Muscle layer of duodenum (tissue), 2 donors: Measurements from ENCODE around the gene NR3C2.
A peak's percentile ranks its signal among the peaks of the same experiment; 100 is the strongest.

Source experiments
- H3K27ac ChIP-seq: one replicate; pipeline ENCODE4 v1.7.0; 2013; ENCODE audit warnings: mild to moderate bottlenecking, low read length
- H3K27me3 ChIP-seq: one replicate; pipeline ENCODE4 v1.7.0; 2013; ENCODE audit warnings: low read depth, mild to moderate bottlenecking, control low read depth, low read length
- H3K36me3 ChIP-seq, 2 donors: one replicate each; pipeline ENCODE4 v1.7.0; 2013; ENCODE audit warnings: low read length in 2 of 2, control low read depth in 1 of 2, mild to moderate bottlenecking in 1 of 2; ENCODE audit not compliant: insufficient read depth in 2 of 2, control insufficient read depth in 1 of 2
- H3K4me1 ChIP-seq, 2 donors: one replicate each; pipeline ENCODE4 v1.7.0; 2013; ENCODE audit warnings: low read length in 2 of 2, mild to moderate bottlenecking in 2 of 2, control low read depth in 1 of 2, moderate library complexity in 1 of 2; ENCODE audit not compliant: insufficient read depth in 2 of 2, control insufficient read depth in 1 of 2
- H3K4me3 ChIP-seq, 2 donors: one replicate each; pipeline ENCODE4 v1.7.0; 2013; ENCODE audit warnings: low read length in 2 of 2, low read depth in 1 of 2, mild to moderate bottlenecking in 1 of 2
- H3K9me3 ChIP-seq, 2 donors: one replicate each; pipeline ENCODE4 v1.7.0; 2013; ENCODE audit warnings: low read length in 2 of 2, control low read depth in 1 of 2, mild to moderate bottlenecking in 1 of 2; ENCODE audit not compliant: control insufficient read depth in 1 of 2
- donor health status: healthy.

The NR3C2 gene

GRCh38 chr4:148445860-148446330, 3.7 kb upstream of the NR3C2 start:
- Histone ChIP-seq H3K27me3 (no peaks in the 10 kb centered on the region), H3K4me1 (peaks cover 3% of the 10 kb centered on the region in 2 donors), H3K27ac (no peak overlapping the region)

GRCh38 chr4:148445071-148445859, 3.1 kb upstream of the NR3C2 start:
- no peaks in the 10 kb centered on the region for H3K27me3 ChIP-seq
- H3K4me1 ChIP-seq = peaks cover 6 to 7% of the 10 kb centered on the region in 2 donors
- H3K9me3 ChIP-seq = no peaks in the 10 kb centered on the region

More at GRCh38 chr4:148445860-148446330, 3.7 kb upstream of the NR3C2 start:
- Histone ChIP-seq H3K4me3 (peak overlapping the region; percentile 79 to 100), H3K36me3 (no peaks in the 10 kb centered on the region), H3K9me3 (no peaks in the 10 kb centered on the region)

GRCh38 chr4:148444296-148445070, 2.3 kb upstream of the NR3C2 start:
- no peaks in the 10 kb centered on the region for H3K9me3 ChIP-seq
- no peaks in the 10 kb centered on the region for H3K36me3 ChIP-seq
- H3K27ac ChIP-seq = no peak overlapping the region
- peak overlapping the region; percentile 92 to 100 for H3K4me3 ChIP-seq
- H3K4me1 ChIP-seq = peaks cover 12 to 13% of the 10 kb centered on the region in 2 donors
- no peaks in the 10 kb centered on the region for H3K27me3 ChIP-seq

More at GRCh38 chr4:148445071-148445859, 3.1 kb upstream of the NR3C2 start:
- H3K36me3 ChIP-seq = no peaks in the 10 kb centered on the region
- peak overlapping the region; percentile 92 to 100 for H3K4me3 ChIP-seq
- H3K27ac ChIP-seq = no peak overlapping the region

GRCh38 chr4:148443512-148444295, 1.5 kb upstream of the NR3C2 start:
- peak overlapping the region; percentile 92 to 100 for H3K4me3 ChIP-seq
- no peaks in the 10 kb centered on the region for H3K27me3 ChIP-seq
- no peaks in the 10 kb centered on the region for H3K9me3 ChIP-seq
- peaks cover 12 to 20% of the 10 kb centered on the region in 2 donors for H3K4me1 ChIP-seq
- peak overlapping the region; percentile 90 for H3K27ac ChIP-seq
- no peaks in the 10 kb centered on the region for H3K36me3 ChIP-seq

- H3K27me3 ChIP-seq = no peaks in the 10 kb centered on the region
- peak overlapping the region; percentile 90 for H3K27ac ChIP-seq
- H3K9me3 ChIP-seq = no peaks in the 10 kb centered on the region
- H3K4me1 ChIP-seq = peaks cover 12 to 23% of the 10 kb centered on the region in 2 donors
- H3K36me3 ChIP-seq = no peaks in the 10 kb centered on the region
- H3K4me3 ChIP-seq = peak overlapping the region; percentile 92 to 100
Measured at GRCh38 chr4:148442832-148443511, 758 bp upstream of the NR3C2 start.

GRCh38 chr4:148441624-148441985, 609 bp downstream of the NR3C2 start:
- H3K9me3 ChIP-seq = no peaks in the 10 kb centered on the region
- peak overlapping the region; percentile 92 to 100 for H3K4me3 ChIP-seq
- H3K4me1 ChIP-seq = peaks cover 12 to 27% of the 10 kb centered on the region in 2 donors
- H3K27ac ChIP-seq = peak overlapping the region; percentile 70
- no peaks in the 10 kb centered on the region for H3K27me3 ChIP-seq
- no peaks in the 10 kb centered on the region for H3K36me3 ChIP-seq

GRCh38 chr4:148438047-148438446, 4.2 kb downstream of the NR3C2 start:
- Histone ChIP-seq H3K27ac (no peak overlapping the region), H3K4me3 (no peak overlapping the region), H3K36me3 (no peaks in the 10 kb centered on the region), H3K4me1 (peaks cover 18 to 41% of the 10 kb centered on the region in 2 donors), H3K27me3 (no peaks in the 10 kb centered on the region), H3K9me3 (no peaks in the 10 kb centered on the region)

GRCh38 chr4:148437439-148437838, 4.8 kb downstream of the NR3C2 start:
- Histone ChIP-seq H3K4me3 (no peak overlapping the region), H3K9me3 (no peaks in the 10 kb centered on the region), H3K27me3 (no peaks in the 10 kb centered on the region), H3K36me3 (no peaks in the 10 kb centered on the region), H3K4me1 (peaks cover 22 to 41% of the 10 kb centered on the region in 2 donors), H3K27ac (no peak overlapping the region)

- no peaks in the 10 kb centered on the region for H3K9me3 ChIP-seq
- peaks cover 19 to 46% of the 10 kb centered on the region in 2 donors for H3K4me1 ChIP-seq
- H3K27ac ChIP-seq = no peak overlapping the region
- no peak overlapping the region for H3K4me3 ChIP-seq
- H3K27me3 ChIP-seq = no peaks in the 10 kb centered on the region
- H3K36me3 ChIP-seq = no peaks in the 10 kb centered on the region
Measured at GRCh38 chr4:148436512-148436911, 5.7 kb downstream of the NR3C2 start.

- Histone ChIP-seq H3K27ac (no peak overlapping the region), H3K4me1 (peaks cover 18 to 47% of the 10 kb centered on the region in 2 donors)
Measured at GRCh38 chr4:148435654-148436406, 6.4 kb downstream of the NR3C2 start.

More at GRCh38 chr4:148435654-148436406, 6.4 kb downstream of the NR3C2 start:
- H3K9me3 ChIP-seq = no peaks in the 10 kb centered on the region
- no peaks in the 10 kb centered on the region for H3K36me3 ChIP-seq
- no peaks in the 10 kb centered on the region for H3K27me3 ChIP-seq
- H3K4me3 ChIP-seq = peak overlapping the region in 1 of 2 donors; percentile 3
